ENCODE results near the gene LIN52. TPM values are rescaled to one million over a fixed set of nuclear protein-coding genes. Genes with fewer than 3 reads are reported as not detected.

The LIN52 gene
- total and polyA plus RNA-seq, 2 experiments from 2014 or later: 8.6 to 10.8 TPM

- Mint-ChIP-seq H3K4me3 (peak overlapping the region; percentile 69), H3K36me3 (ENCODE audit: low read depth) (peaks cover 2% of the 10 kb centered on the region; the same call in 1 of the 3 replicates), H3K27me3 (ENCODE audit: insufficient read depth, low read depth, poor library complexity) (peaks cover 93% of the 10 kb centered on the region), H3K27ac (no peak overlapping the region), H3K4me1 (peaks cover 57% of the 10 kb centered on the region), H3K9me3 (peaks cover 8% of the 10 kb centered on the region)
- peak; percentile 3 for ATAC-seq
- peak; percentile 94 for TF ChIP-seq EZH2 (IDR thresholded peaks at IDR 0.05; ENCODE audit: low read depth, unreplicated experiment)
- TF ChIP-seq ZNF462 (CRISPR knock-in tag; IDR thresholded peaks at IDR 0.05): no peak
- TF ChIP-seq EZH2phosphoT487 (IDR thresholded peaks at IDR 0.05; ENCODE audit: unreplicated experiment): peak; percentile 12
- Histone ChIP-seq H3K36me3 (ENCODE audit: insufficient read depth) (no peaks in the 10 kb centered on the region), H3F3A (replicated peaks; ENCODE audit: low read depth) (peaks cover 17% of the 10 kb centered on the region; the same call in 1 of the 2 replicates), H3K4me2 (peak overlapping the region; percentile 91), H2AFZ (no peak overlapping the region), H3K4me3 (peak overlapping the region; percentile 69), H3K79me2 (replicated peaks; ENCODE audit: insufficient read depth) (no peaks in the 10 kb centered on the region), H3K4me1 (ENCODE audit: insufficient read depth) (peaks cover 48% of the 10 kb centered on the region), H3K27me3 (ENCODE audit: insufficient read depth) (peaks cover 81% of the 10 kb centered on the region), H3K27ac (ENCODE audit: low read depth) (no peak overlapping the region), H4K20me1 (replicated peaks; ENCODE audit: insufficient read depth) (0 out of 2 replicates have a peak, but pooled peaks cover 8% of the 10 kb centered on the region), H3K9me2 (ENCODE audit: insufficient read depth) (no peaks in the 10 kb centered on the region)
- DNase-seq (ENCODE audit: low spot score): peak; percentile 41
Measured at GRCh38 chr14:74242021-74242779, 157.4 kb downstream of the LIN52 start.

- peaks cover 76% of the 10 kb centered on the region for H3K27me3 ChIP-seq (ENCODE audit: insufficient read depth)
- H3K4me3 ChIP-seq: peak overlapping the region; percentile 69
- H3K4me2 ChIP-seq: peak overlapping the region; percentile 91
- peaks cover 17% of the 10 kb centered on the region; the same call in 1 of the 2 replicates for H3F3A ChIP-seq (replicated peaks; ENCODE audit: low read depth)
- Mint-ChIP-seq H3K27ac (no peak overlapping the region), H3K36me3 (ENCODE audit: low read depth) (peaks cover 2% of the 10 kb centered on the region; the same call in 1 of the 3 replicates), H3K4me1 (peaks cover 58% of the 10 kb centered on the region), H3K9me3 (peaks cover 8% of the 10 kb centered on the region), H3K27me3 (ENCODE audit: insufficient read depth, low read depth, poor library complexity) (peaks cover 88% of the 10 kb centered on the region), H3K4me3 (peak overlapping the region; percentile 69)
- no peak for ATAC-seq
- H4K20me1 ChIP-seq (replicated peaks; ENCODE audit: insufficient read depth): 0 out of 2 replicates have a peak, but pooled peaks cover 8% of the 10 kb centered on the region
- no peak overlapping the region for H3K27ac ChIP-seq (ENCODE audit: low read depth)
- no peaks in the 10 kb centered on the region for H3K9me2 ChIP-seq (ENCODE audit: insufficient read depth)
- no peak overlapping the region for H2AFZ ChIP-seq
- DNase-seq (ENCODE audit: low spot score): peak; percentile 50
- peaks cover 48% of the 10 kb centered on the region for H3K4me1 ChIP-seq (ENCODE audit: insufficient read depth)
- no peaks in the 10 kb centered on the region for H3K79me2 ChIP-seq (replicated peaks; ENCODE audit: insufficient read depth)
- no peaks in the 10 kb centered on the region for H3K36me3 ChIP-seq (ENCODE audit: insufficient read depth)
- no peak for TF ChIP-seq ETS1 (IDR thresholded peaks at IDR 0.05)
- no peak for TF ChIP-seq EZH2phosphoT487 (IDR thresholded peaks at IDR 0.05; ENCODE audit: unreplicated experiment)
- TF ChIP-seq CTCF (conservative IDR thresholded peaks at IDR 0.05; ENCODE audit: low read depth in 2 of 2): no peak
- no peak for TF ChIP-seq ZNF114 (CRISPR knock-in tag; IDR thresholded peaks at IDR 0.05)
- no peak for TF ChIP-seq POLR2AphosphoS5 (IDR thresholded peaks at IDR 0.05; ENCODE audit: low read depth)
- TF ChIP-seq STAT1 (IDR thresholded peaks at IDR 0.05; ENCODE audit: unreplicated experiment): no peak
- no peak for TF ChIP-seq JUNB (IDR thresholded peaks at IDR 0.05; ENCODE audit: unreplicated experiment)
- TF ChIP-seq CREB1 (CRISPR knock-in tag; IDR thresholded peaks at IDR 0.05; ENCODE audit: low read depth): no peak
Measured at GRCh38 chr14:74242780-74243042, 158.0 kb downstream of the LIN52 start.

Measured in GM23338 (cell line).